B cell (primary cell): ENCODE results near the gene CHD2. TPM values are rescaled to one million over a fixed set of nuclear protein-coding genes. Genes with fewer than 3 reads are reported as not detected.

Source experiments
- ATAC-seq: fragments of 200-7000 bp; cut with Tn5 transposase; one replicate; pipeline ENCODE4 v1.10.0; 2021; ENCODE audit warnings: low read depth, mild to moderate bottlenecking, moderate number of reproducible peaks, moderate library complexity
- CTCF ChIA-PET: fragments of 350-600 bp; sonication (Branson Sonifier 250); formaldehyde crosslinking; loops from one replicate; lab custom pipeline; 2021; ENCODE audit warnings: antibody characterized with exemption, inconsistent platforms; lab: Charles Lee
- POLR2A ChIA-PET: fragments of 350-600 bp; sonication (Branson Sonifier 250); formaldehyde crosslinking; loops from one replicate; lab custom pipeline; 2021; ENCODE audit warnings: antibody characterized with exemption; lab: Charles Lee
- DNase-seq: peaks from one replicate; pipeline ENCODE4 v3.0.0; 2013
- H2AFZ ChIP-seq: 2 replicates; pipeline ENCODE4 v1.6.1; 2012; ENCODE audit warnings: mild to moderate bottlenecking, low read depth, low read length; ENCODE audit not compliant: insufficient read depth, poor library complexity, severe bottlenecking
- H3K27ac ChIP-seq, 2 donors: 1 replicate in 1 of 2; 2 replicates in 1 of 2; pipeline ENCODE4 v1.5.1; 2012 to 2013; ENCODE audit warnings: low read length in 2 of 2, mild to moderate bottlenecking in 2 of 2, moderate library complexity in 1 of 2
- H3K27me3 ChIP-seq, 4 experiments: fragments of 200-600 bp in 1 of 4; sonication (generic) in 1 of 4; replicated peaks in 1 of 4; 1 replicate in 2 of 4; 2 replicates in 2 of 4; pipeline versions ENCODE4 v1.6.1 to v1.7.0; 2013 to 2016; ENCODE audit warnings: low read length in 3 of 4, mild to moderate bottlenecking in 2 of 4, mixed read lengths in 1 of 4, moderate library complexity in 1 of 4; ENCODE audit not compliant: insufficient read depth in 4 of 4, control insufficient read depth in 3 of 4; ENCODE audit errors: control extremely low read depth in 1 of 4
- H3K36me3 ChIP-seq, 2 experiments: replicated peaks in 1 of 2; 1 replicate in 1 of 2; 2 replicates in 1 of 2; pipeline versions ENCODE4 v1.6.1 to v1.7.1; 2013; ENCODE audit warnings: low read length in 1 of 2; ENCODE audit not compliant: insufficient read depth in 2 of 2, control insufficient read depth in 1 of 2; ENCODE audit errors: control extremely low read depth in 1 of 2, extremely low read depth in 1 of 2
- H3K4me1 ChIP-seq, 2 donors: fragments of 200-600 bp in 1 of 2; sonication (generic) in 1 of 2; 1 replicate in 1 of 2; 2 replicates in 1 of 2; pipeline versions ENCODE4 v1.5.1 to v1.6.1; 2013 to 2017; ENCODE audit warnings: low read length in 2 of 2; ENCODE audit not compliant: control insufficient read depth in 2 of 2, insufficient read depth in 2 of 2
- H3K4me2 ChIP-seq: replicated peaks from 2 replicates; pipeline ENCODE3; 2012; ENCODE audit warnings: mild to moderate bottlenecking, low read depth, low read length; ENCODE audit not compliant: poor library complexity, severe bottlenecking
- H3K4me3 ChIP-seq, 5 experiments: fragments of 200-600 bp in 1 of 5; sonication (generic) in 1 of 5; 1 replicate in 3 of 5; 2 replicates in 2 of 5; pipeline versions ENCODE4 v1.5.1 to v1.7.0; 2011 to 2016; ENCODE audit warnings: low read length in 4 of 5, mild to moderate bottlenecking in 4 of 5, low read depth in 2 of 5, control low read depth in 1 of 5, moderate library complexity in 1 of 5; ENCODE audit not compliant: insufficient read depth in 1 of 5; ENCODE audit errors: control extremely low read depth in 1 of 5, extremely low read depth in 1 of 5
- H3K79me2 ChIP-seq: fragments of 200-600 bp; sonication (generic); one replicate; pipeline ENCODE4 v1.6.0; 2016; ENCODE audit warnings: low read length; ENCODE audit not compliant: control insufficient read depth, insufficient read depth
- H3K9ac ChIP-seq: fragments of 200-600 bp; sonication (generic); 2 replicates; pipeline ENCODE4 v1.6.1; 2017; ENCODE audit warnings: mild to moderate bottlenecking, low read length, moderate library complexity
- H3K9me3 ChIP-seq, 3 donors: one replicate each; pipeline versions ENCODE4 v1.6.1 to v1.7.1; 2013; ENCODE audit warnings: low read length in 2 of 3; ENCODE audit not compliant: control insufficient read depth in 2 of 3, insufficient read depth in 1 of 3; ENCODE audit errors: control extremely low read depth in 1 of 3
- H4K20me1 ChIP-seq: 2 replicates; pipeline ENCODE4 v1.6.0; 2012; ENCODE audit warnings: mild to moderate bottlenecking, low read length; ENCODE audit not compliant: insufficient read depth, control insufficient read depth, poor library complexity, severe bottlenecking
- H3K27ac Mint-ChIP-seq: one replicate; pipeline ENCODE4 v1.8.0; 2021; ENCODE audit warnings: mixed read lengths
- H3K27me3 Mint-ChIP-seq: one replicate; pipeline ENCODE4 v1.8.0; 2021; ENCODE audit warnings: mixed read lengths
- H3K4me1 Mint-ChIP-seq: one replicate; pipeline ENCODE4 v1.8.0; 2021; ENCODE audit warnings: mixed read lengths
- H3K4me3 Mint-ChIP-seq: one replicate; pipeline ENCODE4 v1.8.0; 2021; ENCODE audit warnings: mixed read lengths
- H3K9me3 Mint-ChIP-seq: one replicate; pipeline ENCODE4 v1.8.0; 2022; ENCODE audit warnings: mixed read lengths; ENCODE audit not compliant: insufficient read depth
- EZH2 ChIP-seq: IDR thresholded peaks from 2 replicates; pipeline ENCODE4 v1.6.1; 2012; ENCODE audit warnings: borderline replicate concordance, low read depth, mild to moderate bottlenecking, moderate library complexity, low read length; ENCODE audit not compliant: insufficient read depth, poor library complexity, severe bottlenecking
- WGBS: methylation state at CpG from one replicate; pipeline ENCODE4 v1.1.5; 2013; ENCODE audit warnings: missing lambda C conversion rate; ENCODE audit not compliant: insufficient coverage; 5-methylcytosine and 5-hydroxymethylcytosine counted together
- intact Hi-C: fragments of 100-400 bp; cut with micrococcal nuclease; formaldehyde crosslinking; loops from one replicate; pipeline ENCODE4 v1.10.0; 2022
- polyA plus RNA-seq: library from polyadenylated mRNA; depleted of rRNA; stranded (reverse); fragments of >200 nt; gene quantifications from 2 replicates; pipeline ENCODE4 v1.2.3, GENCODE V29; 2012
- total RNA-seq, 2 donors: library from RNA; stranded (reverse); fragments of 120-200 nt in 1 of 2; gene quantifications; 1 replicate in 1 of 2; 2 replicates in 1 of 2; pipeline versions ENCODE4 v1.2.3 to v1.2.4, GENCODE V29; 2013 to 2022
- TF ChIP-seq, protein P1 (sequence below): fragments of 200-600 bp; IDR thresholded peaks from one replicate; pipeline ENCODE4 v1.8.0; 2022; ENCODE audit warnings: antibody characterized with exemption, mild to moderate bottlenecking

The CHD2 gene
- total and polyA plus RNA-seq, 2 donors (not counting 1 experiment from before 2014, with no cell fraction given), result 86.9 to 353 TPM

GRCh38 chr15:92891533-92892200 is 8.5 kb upstream of the CHD2 start:
- TF ChIP-seq, protein P1, sequence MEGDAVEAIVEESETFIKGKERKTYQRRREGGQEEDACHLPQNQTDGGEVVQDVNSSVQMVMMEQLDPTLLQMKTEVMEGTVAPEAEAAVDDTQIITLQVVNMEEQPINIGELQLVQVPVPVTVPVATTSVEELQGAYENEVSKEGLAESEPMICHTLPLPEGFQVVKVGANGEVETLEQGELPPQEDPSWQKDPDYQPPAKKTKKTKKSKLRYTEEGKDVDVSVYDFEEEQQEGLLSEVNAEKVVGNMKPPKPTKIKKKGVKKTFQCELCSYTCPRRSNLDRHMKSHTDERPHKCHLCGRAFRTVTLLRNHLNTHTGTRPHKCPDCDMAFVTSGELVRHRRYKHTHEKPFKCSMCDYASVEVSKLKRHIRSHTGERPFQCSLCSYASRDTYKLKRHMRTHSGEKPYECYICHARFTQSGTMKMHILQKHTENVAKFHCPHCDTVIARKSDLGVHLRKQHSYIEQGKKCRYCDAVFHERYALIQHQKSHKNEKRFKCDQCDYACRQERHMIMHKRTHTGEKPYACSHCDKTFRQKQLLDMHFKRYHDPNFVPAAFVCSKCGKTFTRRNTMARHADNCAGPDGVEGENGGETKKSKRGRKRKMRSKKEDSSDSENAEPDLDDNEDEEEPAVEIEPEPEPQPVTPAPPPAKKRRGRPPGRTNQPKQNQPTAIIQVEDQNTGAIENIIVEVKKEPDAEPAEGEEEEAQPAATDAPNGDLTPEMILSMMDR, result no peak
- no peak for TF ChIP-seq EZH2
- Histone ChIP-seq H3K4me1 (peaks cover 14 to 43% of the 10 kb centered on the region in 2 donors), H3K9me3 (peaks cover 0 to 4% (median 0%) of the 10 kb centered on the region in 3 donors), H3K9ac (no peak overlapping the region), H3K4me3 (no peak overlapping the region), H3K36me3 (peaks cover 14 to 77% of the 10 kb centered on the region in 2 experiments), H3K79me2 (peaks cover 96% of the 10 kb centered on the region), H3K27ac (peak overlapping the region in 1 of 2 donors; percentile 60), H3K4me2 (no peak overlapping the region), H4K20me1 (no peaks in the 10 kb centered on the region), H2AFZ (no peak overlapping the region), H3K27me3 (no peaks in the 10 kb centered on the region)
- no peaks in the 10 kb centered on the region for H3K9me3 Mint-ChIP-seq
- no peaks in the 10 kb centered on the region for H3K27me3 Mint-ChIP-seq
- no CpG with 5 or more reads among the region's 3 CpGs for WGBS
- DNase-seq, result no peak
- ATAC-seq, result no peak
- H3K27ac Mint-ChIP-seq, result peak overlapping the region; percentile 71
- H3K4me3 Mint-ChIP-seq, result peak overlapping the region; percentile 29
- CTCF ChIA-PET, result interaction anchor here (1.3 kb wide), 1 partner anchor 9 kb away, joined by 3 read pairs; the partner anchor contains the start of gene CHD2
- POLR2A ChIA-PET, result interaction anchor here (0.5 to 1.0 kb wide), 3 partner anchors 10 to 60 kb away, joined by 3 to 4 read pairs (median 4); no protein-coding TSS in a partner anchor
- peaks cover 54% of the 10 kb centered on the region for H3K4me1 Mint-ChIP-seq
- intact Hi-C loops, result no loop called here

- Mint-ChIP-seq H3K4me3 (no peak overlapping the region), H3K9me3 (no peaks in the 10 kb centered on the region), H3K27ac (no peak overlapping the region), H3K4me1 (peaks cover 52% of the 10 kb centered on the region), H3K27me3 (no peaks in the 10 kb centered on the region)
- Histone ChIP-seq H4K20me1 (no peaks in the 10 kb centered on the region), H3K36me3 (peaks cover 14 to 75% of the 10 kb centered on the region in 2 experiments), H3K4me3 (no peak overlapping the region), H3K4me2 (no peak overlapping the region), H3K4me1 (peaks cover 14 to 42% of the 10 kb centered on the region in 2 donors), H2AFZ (no peak overlapping the region), H3K27ac (peak overlapping the region in 1 of 2 donors; percentile 28), H3K9ac (no peak overlapping the region), H3K9me3 (peaks cover 0 to 4% (median 0%) of the 10 kb centered on the region in 3 donors), H3K27me3 (no peaks in the 10 kb centered on the region), H3K79me2 (peaks cover 96% of the 10 kb centered on the region)
- POLR2A ChIA-PET, result interaction anchor here (0.5 to 1.1 kb wide), 4 partner anchors 10 to 82 kb away, joined by 3 to 4 read pairs (median 4); no protein-coding TSS in a partner anchor
- TF ChIP-seq, protein P1, result no peak
- TF ChIP-seq EZH2, result no peak
- no CpG with 5 or more reads among the region's 3 CpGs for WGBS
- DNase-seq (no peak), ATAC-seq (no peak)
- CTCF ChIA-PET, result no interaction called here
- intact Hi-C loops, result no loop called here
Observed at GRCh38 chr15:92892201-92892555, 7.9 kb upstream of the CHD2 start.
